Measurements from ENCODE around the gene PRKCSH. TPM values are rescaled to one million over a fixed set of nuclear protein-coding genes. Genes with fewer than 3 reads are reported as not detected.

The PRKCSH gene
- total RNA-seq, 1 experiment from 2014 or later: 410 TPM

- no peak for DNase-seq
- H3F3A ChIP-seq (ENCODE audit: insufficient read depth, low read depth): no peaks in the 10 kb centered on the region
- H4K20me1 ChIP-seq (ENCODE audit: insufficient read depth): no peaks in the 10 kb centered on the region
- ChIA-PET POLR2A (ENCODE audit: unreplicated experiment) (no interaction called here), CTCF (no interaction called here)
- H3K4me2 ChIP-seq: no peak overlapping the region
- TF ChIP-seq, protein P1, sequence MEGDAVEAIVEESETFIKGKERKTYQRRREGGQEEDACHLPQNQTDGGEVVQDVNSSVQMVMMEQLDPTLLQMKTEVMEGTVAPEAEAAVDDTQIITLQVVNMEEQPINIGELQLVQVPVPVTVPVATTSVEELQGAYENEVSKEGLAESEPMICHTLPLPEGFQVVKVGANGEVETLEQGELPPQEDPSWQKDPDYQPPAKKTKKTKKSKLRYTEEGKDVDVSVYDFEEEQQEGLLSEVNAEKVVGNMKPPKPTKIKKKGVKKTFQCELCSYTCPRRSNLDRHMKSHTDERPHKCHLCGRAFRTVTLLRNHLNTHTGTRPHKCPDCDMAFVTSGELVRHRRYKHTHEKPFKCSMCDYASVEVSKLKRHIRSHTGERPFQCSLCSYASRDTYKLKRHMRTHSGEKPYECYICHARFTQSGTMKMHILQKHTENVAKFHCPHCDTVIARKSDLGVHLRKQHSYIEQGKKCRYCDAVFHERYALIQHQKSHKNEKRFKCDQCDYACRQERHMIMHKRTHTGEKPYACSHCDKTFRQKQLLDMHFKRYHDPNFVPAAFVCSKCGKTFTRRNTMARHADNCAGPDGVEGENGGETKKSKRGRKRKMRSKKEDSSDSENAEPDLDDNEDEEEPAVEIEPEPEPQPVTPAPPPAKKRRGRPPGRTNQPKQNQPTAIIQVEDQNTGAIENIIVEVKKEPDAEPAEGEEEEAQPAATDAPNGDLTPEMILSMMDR (conservative IDR thresholded peaks at IDR 0.05): no peak
- TF ChIP-seq EZH2 (IDR thresholded peaks at IDR 0.05; ENCODE audit: low read depth): no peak
- no TSS peak for BruUV-seq (replicated peaks)
- H3K27ac ChIP-seq: no peak overlapping the region
- no peak overlapping the region for H3K4me3 ChIP-seq
- no peaks in the 10 kb centered on the region for H3K36me3 ChIP-seq (ENCODE audit: low read depth)
- H3K4me1 ChIP-seq (replicated peaks; ENCODE audit: insufficient read depth): no peaks in the 10 kb centered on the region
- H3K9me3 ChIP-seq (ENCODE audit: insufficient read depth, low read depth): no peaks in the 10 kb centered on the region
- H3K27me3 ChIP-seq (ENCODE audit: insufficient read depth, low read depth): no peaks in the 10 kb centered on the region
- no peak overlapping the region for H2AFZ ChIP-seq
- no peaks in the 10 kb centered on the region for H3K9me2 ChIP-seq (ENCODE audit: insufficient read depth)
- H3K79me2 ChIP-seq (ENCODE audit: low read depth): no peaks in the 10 kb centered on the region
- intact Hi-C loops (cut with micrococcal nuclease; ENCODE audit: unreplicated experiment): loop anchor here (1.0 kb wide), 1 partner anchor 91 kb away; no protein-coding TSS in a partner anchor
Measured at GRCh38 chr19:11495885-11496284, 60.5 kb downstream of the PRKCSH start.

DNA sequence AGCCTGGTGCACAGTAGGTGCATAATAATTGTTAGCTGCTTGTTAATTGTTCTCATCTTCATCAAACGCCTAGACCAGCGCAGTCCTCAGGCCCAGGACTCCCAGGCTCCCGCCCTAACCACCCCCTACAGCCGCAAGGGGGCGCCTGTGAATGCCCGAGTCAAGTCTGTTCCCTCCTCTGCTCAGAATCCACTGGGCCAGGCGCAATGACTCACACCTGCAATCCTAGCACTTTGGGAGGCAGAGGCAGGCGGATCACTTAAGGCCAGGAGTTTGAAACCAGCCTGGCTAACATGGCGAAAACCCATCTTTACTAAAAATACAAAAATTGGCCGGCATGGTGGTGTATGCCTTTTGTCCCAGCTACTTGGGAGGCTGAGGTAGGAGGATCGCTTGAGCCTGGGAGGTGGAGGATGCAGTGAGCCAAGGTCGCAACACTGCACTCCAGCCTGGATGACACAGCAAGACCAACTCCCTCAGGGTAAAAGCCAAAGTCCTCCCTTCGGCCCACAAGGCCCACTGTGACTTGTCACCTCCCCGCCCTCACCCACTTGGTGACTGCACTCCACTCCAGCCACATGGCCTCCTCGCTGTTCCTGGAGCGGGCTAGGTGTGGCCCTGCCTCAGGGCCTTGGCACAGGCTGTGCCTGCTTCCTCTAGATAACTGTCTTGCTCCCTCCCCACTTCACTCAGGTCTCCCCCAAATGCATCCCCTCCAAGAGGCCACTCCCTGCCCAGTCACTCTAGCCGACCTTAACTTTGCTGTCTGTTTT, 61.1 kb downstream of the PRKCSH start:
- H3K27me3 ChIP-seq (ENCODE audit: insufficient read depth, low read depth): no peaks in the 10 kb centered on the region
- ChIA-PET CTCF (no interaction called here), POLR2A (ENCODE audit: unreplicated experiment) (no interaction called here)
- no peak overlapping the region for H3K4me3 ChIP-seq
- H4K20me1 ChIP-seq (ENCODE audit: insufficient read depth): no peaks in the 10 kb centered on the region
- H3K4me1 ChIP-seq (replicated peaks; ENCODE audit: insufficient read depth): no peaks in the 10 kb centered on the region
- H3K27ac ChIP-seq: no peak overlapping the region
- H3K4me2 ChIP-seq: no peak overlapping the region
- H3K36me3 ChIP-seq (ENCODE audit: low read depth): no peaks in the 10 kb centered on the region
- peak; percentile 67 to 68 for DNase-seq
- H3K9me3 ChIP-seq (ENCODE audit: insufficient read depth, low read depth): no peaks in the 10 kb centered on the region
- intact Hi-C loops (cut with micrococcal nuclease; ENCODE audit: unreplicated experiment): loop anchor here (1.0 kb wide), 1 partner anchor 91 kb away; no protein-coding TSS in a partner anchor
- H2AFZ ChIP-seq: no peak overlapping the region
- no peaks in the 10 kb centered on the region for H3K9me2 ChIP-seq (ENCODE audit: insufficient read depth)
- no peaks in the 10 kb centered on the region for H3K79me2 ChIP-seq (ENCODE audit: low read depth)
- no TSS peak for BruUV-seq (replicated peaks)
- no peak for TF ChIP-seq EZH2 (IDR thresholded peaks at IDR 0.05; ENCODE audit: low read depth)
- TF ChIP-seq, protein P1 (conservative IDR thresholded peaks at IDR 0.05): peak; percentile 85
- no peaks in the 10 kb centered on the region for H3F3A ChIP-seq (ENCODE audit: insufficient read depth, low read depth)

DNA sequence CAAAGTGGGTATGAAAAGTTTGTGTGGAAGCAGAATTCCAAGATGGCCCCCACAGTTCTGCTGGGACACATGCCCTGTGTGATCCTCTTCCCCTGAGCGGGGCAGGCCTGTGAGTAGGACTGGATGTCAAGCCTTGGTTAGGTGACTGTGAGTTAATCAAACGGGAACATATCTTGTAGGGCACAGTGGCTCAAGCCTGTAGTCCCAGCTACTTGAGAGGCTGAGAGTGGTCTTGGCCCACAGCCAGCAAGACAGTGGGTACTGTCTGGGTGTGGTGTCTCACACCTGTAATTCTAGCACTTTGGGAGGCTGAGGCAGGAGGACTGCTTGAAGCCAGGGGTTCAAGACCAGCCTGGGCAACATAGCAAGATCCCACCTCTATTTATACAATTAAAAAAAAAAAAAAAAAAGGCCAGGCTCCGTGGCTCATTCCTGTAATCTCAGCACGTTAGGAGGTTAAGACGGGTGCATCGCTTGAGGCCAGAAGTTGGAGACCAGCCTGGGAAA, 63.8 kb downstream of the PRKCSH start:
- intact Hi-C loops (cut with micrococcal nuclease; ENCODE audit: unreplicated experiment): no loop called here
- Histone ChIP-seq H3K4me2 (no peak overlapping the region), H3K27me3 (ENCODE audit: insufficient read depth, low read depth) (no peaks in the 10 kb centered on the region), H3K36me3 (ENCODE audit: low read depth) (no peaks in the 10 kb centered on the region), H3K9me3 (ENCODE audit: insufficient read depth, low read depth) (no peaks in the 10 kb centered on the region), H3K9me2 (ENCODE audit: insufficient read depth) (no peaks in the 10 kb centered on the region), H3F3A (ENCODE audit: insufficient read depth, low read depth) (peaks cover 2% of the 10 kb centered on the region; the same call in 1 of the 2 replicates), H3K4me3 (no peak overlapping the region), H3K4me1 (replicated peaks; ENCODE audit: insufficient read depth) (peaks cover under 1% of the 10 kb centered on the region; the same call in 1 of the 2 replicates), H3K79me2 (ENCODE audit: low read depth) (peaks cover 5% of the 10 kb centered on the region; the same call in 1 of the 2 replicates), H2AFZ (no peak overlapping the region), H4K20me1 (ENCODE audit: insufficient read depth) (no peaks in the 10 kb centered on the region), H3K27ac (no peak overlapping the region)
- BruUV-seq (replicated peaks): no TSS peak
- TF ChIP-seq, protein P1 (conservative IDR thresholded peaks at IDR 0.05): no peak
- ChIA-PET POLR2A (ENCODE audit: unreplicated experiment) (no interaction called here), CTCF (interaction anchor here (0.7 kb wide), 1 partner anchor 141 kb away, joined by 3 read pairs; no protein-coding TSS in a partner anchor)
- no peak for DNase-seq

All from PC-9 (cell line).